Peyer's patch (tissue), 4 donors: Measurements from ENCODE around the gene PLCH2.

ENCODE experiments used
- CTCF ChIP-seq, 6 experiments: fragments of 450-650 bp in 4 of 6; fragments of 200-600 bp in 2 of 6; sonication (generic) in 1 of 6; IDR thresholded peaks; one replicate each; pipeline ENCODE4 v1.5.1; 2017 to 2019; ENCODE audit warnings: antibody characterized with exemption in 6 of 6, mild to moderate bottlenecking in 3 of 6, moderate library complexity in 1 of 6
- POLR2A ChIP-seq, 2 donors: fragments of 450-650 bp; IDR thresholded peaks; one replicate each; pipeline ENCODE4 v1.5.1; 2017; ENCODE audit warnings: antibody characterized with exemption in 2 of 2, mild to moderate bottlenecking in 2 of 2, moderate library complexity in 2 of 2

- TF ChIP-seq CTCF (IDR thresholded peaks at IDR 0.05) (no peak), POLR2A (IDR thresholded peaks at IDR 0.05) (no peak)
These were observed 518 bp upstream of the PLCH2 start for GRCh38 chr1:2475571-2475970.
